Hippocampal formation (tissue), 2 donors: ENCODE measurements around the gene CRYGS.
"Not testable (repeated sequence)": the region's sequence is repeated elsewhere in the genome, so short reads cannot be mapped to it uniquely, and the experiment has no call there.

Experiments
- DNase-seq, 2 donors: peaks; one replicate each; lab custom pipeline; 2025; lab: John Stamatoyannopoulos, UW

Gene CRYGS

GRCh38 chr3:186519021-186519658 is 25.0 kb downstream of the CRYGS start:
- no peak for DNase-seq

- DNase-seq, result no peak
Observed at GRCh38 chr3:186517218-186517617, 27.0 kb downstream of the CRYGS start.

- no peak for DNase-seq
Observed at GRCh38 chr3:186516646-186517045, 27.5 kb downstream of the CRYGS start.

GRCh38 chr3:186515125-186515524 is 29.1 kb downstream of the CRYGS start:
- DNase-seq, result no peak

DNA sequence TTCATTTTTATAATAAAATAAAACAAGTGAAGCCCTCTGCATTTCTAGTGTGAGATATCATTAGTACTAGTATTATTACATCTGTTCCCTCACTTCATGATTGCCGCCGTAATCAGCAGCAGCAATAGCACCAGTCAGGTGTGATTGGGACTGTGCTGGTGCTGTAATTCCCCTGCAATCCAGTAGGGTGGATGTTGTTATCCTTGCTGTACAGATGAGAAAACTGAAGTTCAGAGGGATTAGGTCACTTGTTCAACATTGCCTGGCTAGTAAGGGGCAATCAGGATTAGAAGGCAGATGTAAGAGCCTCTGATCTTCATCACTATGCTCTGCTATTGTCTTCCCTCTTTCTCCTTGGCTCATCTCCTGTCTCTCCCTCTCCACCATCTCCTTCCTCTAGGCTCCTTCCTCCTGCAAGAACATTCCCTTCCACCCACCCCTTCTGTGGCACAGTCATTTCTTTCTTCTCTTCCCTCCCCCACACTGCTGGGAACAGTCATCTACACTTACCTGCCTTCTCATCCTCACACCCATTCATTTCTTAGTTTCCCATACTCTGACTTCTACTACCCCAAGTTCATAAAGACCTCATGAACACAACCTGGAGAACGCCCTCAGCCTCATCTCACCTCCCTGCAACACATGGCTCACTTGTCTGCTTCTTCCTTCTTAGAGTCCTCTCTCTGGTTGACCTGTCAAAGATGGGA is 29.7 kb downstream of the CRYGS start:
- DNase-seq, result no peak

DNA sequence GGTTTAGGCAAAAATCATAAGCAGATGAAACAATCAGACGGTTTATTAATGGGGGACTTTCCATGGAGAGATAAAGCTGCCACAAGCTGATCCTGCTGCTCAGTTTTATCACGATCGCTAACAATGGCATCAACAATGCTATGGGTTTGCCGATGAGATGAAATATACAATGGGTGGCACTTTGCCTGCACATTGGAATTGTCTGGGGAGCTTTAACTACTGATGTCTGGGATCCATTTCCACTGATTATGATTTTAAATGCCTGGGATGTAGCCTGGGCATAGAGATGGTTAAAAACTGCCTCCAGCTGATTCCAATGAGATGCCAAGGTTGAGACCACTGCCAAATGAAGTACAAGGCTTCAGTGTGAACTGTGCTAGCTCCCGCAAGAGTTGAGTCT is 30.8 kb downstream of the CRYGS start:
- DNase-seq, result no peak

DNA sequence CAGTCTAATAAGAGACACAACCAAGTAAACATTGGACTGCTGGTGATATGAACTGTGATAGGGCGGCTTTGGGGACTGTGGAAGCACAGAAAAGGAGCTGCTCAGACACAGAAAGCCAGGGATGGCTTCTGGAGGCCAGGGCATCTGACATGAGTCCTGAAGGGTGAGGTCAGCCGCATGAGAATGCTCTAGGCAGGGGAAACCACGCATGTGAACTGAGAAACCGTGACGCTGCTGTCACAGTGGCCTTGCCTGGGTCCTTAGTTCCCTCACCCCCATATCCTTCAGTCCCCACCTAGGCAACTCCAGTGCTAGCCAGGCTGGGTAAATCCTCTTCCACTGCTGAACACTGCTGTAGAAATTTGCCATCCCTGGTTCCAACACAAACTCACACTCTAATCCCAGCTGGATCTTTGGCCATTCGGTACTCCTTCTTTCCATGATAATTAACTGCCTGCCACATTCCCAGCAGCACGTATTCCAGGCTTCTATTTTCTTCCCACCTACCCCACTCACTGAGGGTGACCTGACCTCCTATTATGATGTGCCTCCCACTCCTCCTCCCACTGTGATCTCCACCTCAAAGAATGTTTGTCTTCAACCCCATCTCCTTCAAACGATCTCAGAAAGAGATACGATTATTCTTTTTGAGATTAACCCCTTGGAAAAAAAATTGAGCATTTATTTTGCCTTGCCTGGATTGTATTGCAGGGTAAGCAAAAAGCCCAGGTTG is 31.4 kb downstream of the CRYGS start:
- DNase-seq, result no peak

DNA sequence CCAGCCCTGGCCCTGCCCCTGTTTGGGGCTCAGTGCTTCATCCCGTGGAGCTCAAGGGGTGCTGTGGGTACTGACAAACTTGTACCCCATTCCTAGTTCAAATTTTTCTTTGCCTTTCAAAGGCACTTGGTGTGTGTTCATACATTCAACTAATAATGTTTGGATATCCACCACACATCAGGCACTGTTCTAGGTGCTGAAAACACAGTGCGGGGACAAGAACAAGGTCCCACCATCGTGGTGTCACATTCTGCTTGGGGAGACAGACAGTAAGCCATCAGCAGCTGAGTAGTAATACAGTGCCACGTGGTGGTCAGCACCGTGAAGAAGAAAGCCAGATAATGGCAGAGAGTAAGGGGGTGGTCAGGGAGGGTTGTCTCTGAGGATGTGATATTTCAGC is 32.5 kb downstream of the CRYGS start:
- no peak for DNase-seq

DNA sequence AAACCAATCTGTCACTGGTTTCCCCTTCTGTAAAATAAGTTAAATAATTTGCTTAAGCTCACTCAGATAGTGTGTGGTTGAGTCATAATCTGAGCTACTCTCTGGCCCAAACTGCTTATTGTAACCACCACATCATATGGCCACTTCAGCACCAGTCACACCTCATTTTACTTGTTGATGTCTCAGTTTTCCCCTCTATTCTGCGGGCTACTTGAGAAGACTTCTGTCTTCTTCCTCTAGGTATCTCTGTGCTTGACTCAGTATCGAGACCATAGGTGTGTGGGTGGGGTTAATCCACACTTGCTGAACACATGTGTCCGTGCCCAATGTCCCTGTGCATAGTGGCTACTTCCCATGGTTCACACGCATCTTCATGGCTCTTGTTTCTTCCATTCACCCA is 32.9 kb downstream of the CRYGS start:
- no peak for DNase-seq

DNA sequence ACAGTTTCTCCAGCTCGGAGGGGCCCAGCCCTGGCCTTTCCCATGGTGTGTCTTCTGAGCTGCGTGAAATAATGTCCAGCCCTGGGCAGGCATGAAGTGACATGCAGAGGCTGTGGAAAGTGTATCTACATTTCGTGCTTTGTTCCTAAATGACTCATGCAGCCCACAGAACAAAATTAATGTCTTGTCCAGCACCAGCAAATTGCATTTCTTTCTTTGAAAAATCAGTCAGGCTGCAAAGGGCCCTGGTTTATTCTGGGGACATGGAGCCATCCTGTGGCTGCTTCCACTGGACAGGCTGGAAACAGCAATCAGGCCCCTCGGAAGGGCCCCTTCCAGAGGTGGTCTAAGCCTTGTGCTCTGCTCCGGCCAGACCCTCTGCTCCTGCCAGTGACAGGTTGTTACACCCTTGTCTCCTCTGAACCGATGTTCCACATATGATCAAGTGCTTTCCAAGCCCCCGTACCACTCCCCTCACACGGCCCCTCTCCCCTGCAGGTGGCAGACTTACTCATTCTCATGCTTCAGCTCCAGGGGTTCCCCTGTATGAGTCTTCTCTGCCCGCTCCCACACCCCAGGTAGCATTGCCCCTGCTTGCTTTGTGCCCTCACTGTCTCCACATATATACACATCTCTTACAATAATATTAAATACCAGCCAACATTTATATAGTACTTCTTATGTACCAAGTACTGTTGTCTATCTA is 33.7 kb downstream of the CRYGS start:
- no peak for DNase-seq

DNA sequence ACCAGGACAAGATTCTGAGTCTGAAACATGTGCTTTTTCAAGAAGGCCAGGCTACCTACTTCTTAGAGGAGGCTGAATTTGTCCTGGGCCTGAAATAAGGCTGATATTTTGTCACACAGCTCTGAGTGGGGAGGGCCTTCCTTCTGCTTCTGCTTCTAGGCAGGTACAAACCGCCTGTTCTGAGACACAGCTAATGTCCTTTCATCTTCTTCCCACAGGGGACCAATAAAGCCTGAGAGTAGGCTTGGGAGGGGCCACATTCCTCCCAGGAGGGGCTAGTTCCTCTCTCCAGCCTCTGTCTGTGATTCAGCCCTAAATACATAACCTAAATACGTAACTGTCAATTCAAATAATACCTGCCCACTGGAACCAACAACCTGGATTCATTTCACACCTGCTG is 34.8 kb downstream of the CRYGS start:
- no peak for DNase-seq

DNA sequence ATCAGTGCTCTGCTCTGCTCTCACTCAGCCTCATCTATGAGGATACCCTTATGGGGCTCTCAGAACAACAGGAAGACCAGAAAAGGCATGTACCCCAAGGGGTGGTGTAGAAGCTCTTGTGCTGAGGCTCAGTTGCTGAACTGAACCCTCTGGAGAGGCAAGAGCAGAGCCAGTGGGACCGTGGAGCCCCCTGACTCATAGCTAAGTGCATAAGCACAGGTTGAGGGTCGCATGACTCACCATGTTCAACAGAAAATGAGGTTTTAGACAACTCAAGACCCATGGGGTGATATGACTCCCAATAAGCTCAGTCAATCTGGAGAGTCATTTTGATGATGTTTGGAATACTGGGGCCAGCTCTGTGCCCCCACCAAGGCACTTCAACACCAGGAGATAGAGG is 37.3 kb downstream of the CRYGS start:
- DNase-seq, result no peak

GRCh38 chr3:186506191-186506739 is 37.9 kb downstream of the CRYGS start:
- DNase-seq, result no peak

DNA sequence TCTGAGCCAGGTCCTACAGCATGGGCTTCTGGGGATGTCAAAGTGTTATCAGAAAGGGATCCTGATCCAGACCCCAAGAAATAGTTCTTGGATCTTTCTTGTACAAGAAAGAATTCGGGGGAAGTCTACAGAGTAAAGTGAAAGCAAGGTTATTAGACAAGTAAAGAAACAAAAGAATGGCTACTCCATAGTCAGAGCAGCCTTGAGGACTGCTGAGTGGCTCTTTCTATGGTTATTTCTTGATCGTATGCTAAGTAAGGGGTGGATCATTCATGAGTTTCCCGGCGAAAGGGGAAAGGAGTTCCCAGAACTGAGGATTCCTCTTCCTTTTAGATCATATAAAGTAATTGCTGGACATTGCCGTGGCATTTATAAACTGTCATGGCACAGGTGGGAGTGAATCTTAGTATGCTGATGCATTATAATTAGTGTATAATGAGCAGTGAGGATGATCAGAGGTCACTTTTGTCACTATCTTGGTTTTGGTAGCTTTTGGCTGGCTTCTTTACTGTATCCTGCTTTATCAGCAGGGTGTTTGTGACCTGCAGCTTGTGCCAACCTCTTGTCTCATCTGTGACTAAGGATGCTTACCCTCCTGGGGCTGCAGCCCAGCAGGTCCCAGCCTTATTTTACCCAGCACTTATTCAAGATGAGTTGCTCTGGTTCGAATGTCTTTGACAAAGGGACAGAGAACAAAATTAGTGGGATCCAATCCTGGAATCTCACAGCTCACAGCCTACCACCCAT is 41.0 kb downstream of the CRYGS start:
- no peak for DNase-seq

DNA sequence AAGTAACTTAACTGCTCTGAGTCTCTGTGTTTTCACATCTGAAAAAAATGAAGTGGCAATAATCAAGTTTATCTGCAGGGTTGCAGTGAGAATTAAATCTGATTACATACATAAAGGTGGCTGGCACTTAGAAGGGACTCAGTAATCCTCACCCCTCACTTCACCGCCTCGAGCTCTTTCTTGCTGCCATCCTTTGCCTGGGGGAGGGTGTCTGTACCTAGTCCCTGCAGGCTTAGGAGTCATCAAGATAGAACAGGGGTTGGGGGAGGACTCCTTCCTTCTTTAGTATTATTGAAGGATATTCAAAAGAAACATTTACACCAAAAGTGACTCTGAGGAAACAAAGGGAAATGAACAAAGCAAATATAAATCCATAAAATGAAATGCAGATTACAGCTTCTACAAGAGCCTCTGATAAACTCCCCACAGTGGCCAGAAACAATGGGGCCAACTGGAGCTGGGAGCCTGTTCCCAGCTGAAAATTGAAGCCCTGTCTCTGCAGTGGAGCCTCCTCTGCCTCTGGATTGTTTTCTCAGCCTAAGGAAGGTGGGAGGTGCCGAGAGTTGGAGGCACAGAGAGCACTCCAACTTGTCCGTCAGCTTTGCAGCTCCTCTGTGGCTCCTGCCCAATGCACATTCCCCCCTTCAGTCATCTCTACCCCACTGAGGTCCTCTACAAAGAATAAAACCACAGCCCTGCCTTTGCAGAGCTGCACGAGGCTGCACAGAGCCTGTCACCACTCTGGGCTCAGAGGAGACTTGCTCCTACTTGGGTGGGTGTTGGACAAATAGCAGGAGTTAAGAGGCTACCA is 41.8 kb downstream of the CRYGS start:
- no peak for DNase-seq

DNA sequence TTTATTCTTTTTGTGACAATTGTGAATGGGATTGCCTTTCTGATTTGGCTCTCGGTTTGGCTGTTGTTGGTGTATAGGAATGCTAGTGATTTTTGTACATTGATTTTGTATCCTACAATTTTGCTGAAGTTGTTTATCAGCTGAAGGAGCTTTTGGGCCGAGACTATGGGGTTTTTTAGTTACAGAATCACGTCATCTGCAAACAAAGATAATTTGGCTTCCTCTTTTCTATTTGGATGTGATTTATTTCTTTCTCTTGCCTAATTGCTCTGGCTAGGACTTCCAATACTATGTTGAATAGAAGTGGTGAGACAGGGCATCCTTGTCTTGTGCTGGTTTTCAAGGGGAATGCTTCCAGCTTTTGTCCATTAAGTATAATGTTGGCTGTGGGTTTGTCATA is 44.2 kb downstream of the CRYGS start:
- DNase-seq, result not testable (repeated sequence)

GRCh38 chr3:186498022-186498421 is 46.2 kb downstream of the CRYGS start:
- DNase-seq, result not testable (repeated sequence)

GRCh38 chr3:186497608-186498007 is 46.6 kb downstream of the CRYGS start:
- DNase-seq, result no peak

GRCh38 chr3:186496635-186497034 is 47.5 kb downstream of the CRYGS start:
- DNase-seq, result no peak

GRCh38 chr3:186496016-186496415 is 48.2 kb downstream of the CRYGS start:
- no peak for DNase-seq
